NK-92 treated with Interleukin-12 subunit alpha and Interleukin-12 subunit beta, amount 100 ng/mL, for 24 hours (cell line): ENCODE measurements around the gene TRIM29.

Experiments
- DNase-seq: peaks from one replicate; lab custom pipeline; 2025; lab: John Stamatoyannopoulos, UW

TRIM29 gene

GRCh38 chr11:120122924-120123683, 14.8 kb downstream of the TRIM29 start:
- DNase-seq, result no peak

- no peak for DNase-seq
Observed at GRCh38 chr11:120121914-120122473, 15.9 kb downstream of the TRIM29 start.

- DNase-seq, result no peak
Observed at GRCh38 chr11:120121336-120121735, 16.6 kb downstream of the TRIM29 start.

- no peak for DNase-seq
Observed at GRCh38 chr11:120120805-120121335, 17.0 kb downstream of the TRIM29 start.

GRCh38 chr11:120119121-120119520, 18.8 kb downstream of the TRIM29 start:
- no peak for DNase-seq

GRCh38 chr11:120117991-120118390, 19.9 kb downstream of the TRIM29 start:
- DNase-seq, result no peak

GRCh38 chr11:120116966-120117365, 20.9 kb downstream of the TRIM29 start:
- no peak for DNase-seq

GRCh38 chr11:120115272-120116000, 22.5 kb downstream of the TRIM29 start:
- no peak for DNase-seq

GRCh38 chr11:120112174-120112796, 25.6 kb downstream of the TRIM29 start:
- DNase-seq, result no peak

GRCh38 chr11:120109531-120109930, 28.4 kb downstream of the TRIM29 start:
- DNase-seq, result no peak

- DNase-seq, result no peak
Observed at GRCh38 chr11:120108785-120109168, 29.1 kb downstream of the TRIM29 start.

GRCh38 chr11:120108154-120108784, 29.6 kb downstream of the TRIM29 start:
- DNase-seq, result peak; percentile 45

GRCh38 chr11:120107692-120108091, 30.2 kb downstream of the TRIM29 start:
- DNase-seq, result no peak

- DNase-seq, result no peak
Observed at GRCh38 chr11:120106354-120107150, 31.4 kb downstream of the TRIM29 start.

GRCh38 chr11:120105576-120105975, 32.3 kb downstream of the TRIM29 start:
- DNase-seq, result no peak

- DNase-seq, result no peak
Observed at GRCh38 chr11:120104041-120104565, 33.8 kb downstream of the TRIM29 start.

- no peak for DNase-seq
Observed at GRCh38 chr11:120102864-120103122, 35.1 kb downstream of the TRIM29 start.

- no peak for DNase-seq
Observed at GRCh38 chr11:120102050-120102863, 35.7 kb downstream of the TRIM29 start.

- DNase-seq, result no peak
Observed at GRCh38 chr11:120098503-120099020, 39.4 kb downstream of the TRIM29 start.
